ENCODE measurements around the gene KAZN.

Gene KAZN

GRCh38 chr1:14780271-14780670 is 181.8 kb downstream of the KAZN start:
- TF ChIP-seq CTCF (IDR thresholded peaks at IDR 0.05; ENCODE audit: low read length): no peak
- TF ChIP-seq EZH2 (IDR thresholded peaks at IDR 0.05; ENCODE audit: borderline replicate concordance, low read length): no peak
- no peaks in the 10 kb centered on the region for H3K79me2 ChIP-seq (ENCODE audit: insufficient read depth, low read length)
- no peak overlapping the region for H3K9ac ChIP-seq (ENCODE audit: low read length)
- H3K4me1 ChIP-seq (ENCODE audit: insufficient read depth, low read length, severe bottlenecking): no peaks in the 10 kb centered on the region
- peaks cover 3% of the 10 kb centered on the region; the same call in 1 of the 2 replicates for H3K27me3 ChIP-seq (ENCODE audit: insufficient read depth, low read length)
- no peaks in the 10 kb centered on the region for H3K9me2 ChIP-seq (ENCODE audit: low read depth, low read length)
- no peaks in the 10 kb centered on the region for H4K20me1 ChIP-seq (ENCODE audit: insufficient read depth, low read length)
- no peaks in the 10 kb centered on the region for H3F3A ChIP-seq (ENCODE audit: insufficient read depth, low read length)
- no peak overlapping the region for H2AFZ ChIP-seq (ENCODE audit: low read length)
- no peak overlapping the region for H3K4me2 ChIP-seq (ENCODE audit: low read length)
- H3K4me3 ChIP-seq (ENCODE audit: low read depth, low read length, poor library complexity, severe bottlenecking): no peak overlapping the region
- H3K9me3 ChIP-seq (ENCODE audit: low read length): no peaks in the 10 kb centered on the region
- no peaks in the 10 kb centered on the region for H3K36me3 ChIP-seq (ENCODE audit: insufficient read depth, low read length)
- no peak overlapping the region for H3K27ac ChIP-seq (ENCODE audit: low read depth, low read length, poor library complexity, severe bottlenecking)

- H3K27me3 ChIP-seq (ENCODE audit: insufficient read depth, low read length): peaks cover 8% of the 10 kb centered on the region; the same call in 1 of the 2 replicates
- H3K79me2 ChIP-seq (ENCODE audit: insufficient read depth, low read length): no peaks in the 10 kb centered on the region
- no peaks in the 10 kb centered on the region for H3F3A ChIP-seq (ENCODE audit: insufficient read depth, low read length)
- H3K9me3 ChIP-seq (ENCODE audit: low read length): no peaks in the 10 kb centered on the region
- no peak overlapping the region for H3K27ac ChIP-seq (ENCODE audit: low read depth, low read length, poor library complexity, severe bottlenecking)
- no peak overlapping the region for H3K4me2 ChIP-seq (ENCODE audit: low read length)
- H3K36me3 ChIP-seq (ENCODE audit: insufficient read depth, low read length): no peaks in the 10 kb centered on the region
- TF ChIP-seq CTCF (IDR thresholded peaks at IDR 0.05; ENCODE audit: low read length) (no peak), EZH2 (IDR thresholded peaks at IDR 0.05; ENCODE audit: borderline replicate concordance, low read length) (no peak)
- no peak overlapping the region for H3K4me3 ChIP-seq (ENCODE audit: low read depth, low read length, poor library complexity, severe bottlenecking)
- no peaks in the 10 kb centered on the region for H4K20me1 ChIP-seq (ENCODE audit: insufficient read depth, low read length)
- H3K4me1 ChIP-seq (ENCODE audit: insufficient read depth, low read length, severe bottlenecking): no peaks in the 10 kb centered on the region
- H2AFZ ChIP-seq (ENCODE audit: low read length): no peak overlapping the region
- H3K9ac ChIP-seq (ENCODE audit: low read length): no peak overlapping the region
- no peaks in the 10 kb centered on the region for H3K9me2 ChIP-seq (ENCODE audit: low read depth, low read length)
Observed at GRCh38 chr1:14781811-14782210, 183.3 kb downstream of the KAZN start.

- no peaks in the 10 kb centered on the region for H3K9me2 ChIP-seq (ENCODE audit: low read depth, low read length)
- H3K4me3 ChIP-seq (ENCODE audit: low read depth, low read length, poor library complexity, severe bottlenecking): no peak overlapping the region
- no peaks in the 10 kb centered on the region for H3F3A ChIP-seq (ENCODE audit: insufficient read depth, low read length)
- no peak overlapping the region for H3K27ac ChIP-seq (ENCODE audit: low read depth, low read length, poor library complexity, severe bottlenecking)
- no peaks in the 10 kb centered on the region for H3K79me2 ChIP-seq (ENCODE audit: insufficient read depth, low read length)
- peaks cover 8% of the 10 kb centered on the region; the same call in 1 of the 2 replicates for H3K27me3 ChIP-seq (ENCODE audit: insufficient read depth, low read length)
- H3K9me3 ChIP-seq (ENCODE audit: low read length): no peaks in the 10 kb centered on the region
- no peaks in the 10 kb centered on the region for H3K4me1 ChIP-seq (ENCODE audit: insufficient read depth, low read length, severe bottlenecking)
- TF ChIP-seq EZH2 (IDR thresholded peaks at IDR 0.05; ENCODE audit: borderline replicate concordance, low read length) (no peak), CTCF (IDR thresholded peaks at IDR 0.05; ENCODE audit: low read length) (peak; percentile 39; the same call in 1 of the 2 replicates)
- no peak overlapping the region for H3K4me2 ChIP-seq (ENCODE audit: low read length)
- H3K36me3 ChIP-seq (ENCODE audit: insufficient read depth, low read length): no peaks in the 10 kb centered on the region
- no peak overlapping the region for H2AFZ ChIP-seq (ENCODE audit: low read length)
- no peak overlapping the region for H3K9ac ChIP-seq (ENCODE audit: low read length)
- H4K20me1 ChIP-seq (ENCODE audit: insufficient read depth, low read length): no peaks in the 10 kb centered on the region
Observed at GRCh38 chr1:14782741-14783591, 184.5 kb downstream of the KAZN start.
